ENCODE measurements around the gene TGFBR3.

Gene TGFBR3

GRCh38 chr1:91819038-91819788 is 66.7 kb downstream of the TGFBR3 start:
- WGBS, 2 donors (ENCODE audit: extremely low coverage in 2 of 2, insufficient read length in 2 of 2, insufficient replicate concordance in 1 of 2) = no CpG with 5 or more reads among the region's 11 CpGs
- Histone ChIP-seq H3K79me1 (ENCODE audit: low read depth, low read length) (no peaks in the 10 kb centered on the region), H2AFZ (ENCODE audit: low read length) (no peak overlapping the region), H3K4me3 (ENCODE audit: low read length in 2 of 2) (no peak overlapping the region), H3K14ac (ENCODE audit: low read length) (no peak overlapping the region), H3K27ac (replicated peaks; ENCODE audit: low read length) (no peak overlapping the region), H2BK15ac (ENCODE audit: low read length) (no peak overlapping the region), H3K36me3 (replicated peaks in 1 of 2; ENCODE audit: control insufficient read depth in 2 of 2, insufficient read depth in 2 of 2, low read length in 2 of 2) (no peaks in the 10 kb centered on the region), H3K27me3 (ENCODE audit: control insufficient read depth in 3 of 3, insufficient read depth in 3 of 3, low read depth in 1 of 3, low read length in 3 of 3) (no peaks in the 10 kb centered on the region), H2BK120ac (ENCODE audit: low read depth, low read length) (no peak overlapping the region), H3K4ac (ENCODE audit: low read length) (no peak overlapping the region), H3K23ac (ENCODE audit: low read depth, low read length, poor library complexity) (no peak overlapping the region), H4K8ac (ENCODE audit: low read depth, low read length) (no peak overlapping the region), H2AK5ac (ENCODE audit: low read depth, low read length) (no peak overlapping the region), H3K4me1 (ENCODE audit: control insufficient read depth in 2 of 2, insufficient read depth in 1 of 2, low read depth in 1 of 2, low read length in 2 of 2) (peaks cover 9 to 16% of the 10 kb centered on the region in 2 donors), H4K91ac (ENCODE audit: low read depth, low read length, poor library complexity) (no peak overlapping the region), H2BK5ac (ENCODE audit: low read length) (no peak overlapping the region), H2BK12ac (ENCODE audit: low read length) (no peak overlapping the region), H3K18ac (ENCODE audit: low read length) (no peak overlapping the region), H3K9ac (ENCODE audit: low read depth, low read length, poor library complexity) (peak overlapping the region; percentile 25), H3K4me2 (ENCODE audit: insufficient read depth, low read length, poor library complexity, severe bottlenecking) (no peak overlapping the region), H3K9me3 (replicated peaks in 1 of 2; ENCODE audit: control insufficient read depth in 2 of 2, insufficient read depth in 1 of 2, low read depth in 1 of 2, low read length in 2 of 2) (no peaks in the 10 kb centered on the region)
- DNase-seq (ENCODE audit: low spot score) = no peak

- no CpG with 5 or more reads among the region's 1 CpG for WGBS, 2 donors (ENCODE audit: extremely low coverage in 2 of 2, insufficient read length in 2 of 2, insufficient replicate concordance in 1 of 2)
- H2AFZ ChIP-seq (ENCODE audit: low read length) = no peak overlapping the region
These were observed 67.3 kb downstream of the TGFBR3 start for GRCh38 chr1:91818713-91818975.

GRCh38 chr1:91817211-91817905 is 68.6 kb downstream of the TGFBR3 start:
- Histone ChIP-seq H2AFZ (ENCODE audit: low read length) (peak overlapping the region; percentile 12), H2BK120ac (ENCODE audit: low read depth, low read length) (no peak overlapping the region), H3K79me1 (ENCODE audit: low read depth, low read length) (no peaks in the 10 kb centered on the region), H2AK5ac (ENCODE audit: low read depth, low read length) (no peak overlapping the region), H3K23ac (ENCODE audit: low read depth, low read length, poor library complexity) (no peak overlapping the region), H2BK12ac (ENCODE audit: low read length) (no peak overlapping the region), H2BK15ac (ENCODE audit: low read length) (no peak overlapping the region), H2BK5ac (ENCODE audit: low read length) (no peak overlapping the region), H3K4me2 (ENCODE audit: insufficient read depth, low read length, poor library complexity, severe bottlenecking) (no peak overlapping the region), H3K9ac (ENCODE audit: low read depth, low read length, poor library complexity) (no peak overlapping the region), H3K18ac (ENCODE audit: low read length) (no peak overlapping the region), H3K4ac (ENCODE audit: low read length) (no peak overlapping the region), H3K9me3 (replicated peaks in 1 of 2; ENCODE audit: control insufficient read depth in 2 of 2, insufficient read depth in 1 of 2, low read depth in 1 of 2, low read length in 2 of 2) (no peaks in the 10 kb centered on the region), H3K14ac (ENCODE audit: low read length) (no peak overlapping the region), H3K36me3 (replicated peaks in 1 of 2; ENCODE audit: control insufficient read depth in 2 of 2, insufficient read depth in 2 of 2, low read length in 2 of 2) (no peaks in the 10 kb centered on the region), H3K27ac (replicated peaks; ENCODE audit: low read length) (no peak overlapping the region), H4K8ac (ENCODE audit: low read depth, low read length) (no peak overlapping the region), H3K4me3 (ENCODE audit: low read length in 2 of 2) (no peak overlapping the region), H3K27me3 (ENCODE audit: control insufficient read depth in 3 of 3, insufficient read depth in 3 of 3, low read depth in 1 of 3, low read length in 3 of 3) (no peaks in the 10 kb centered on the region), H4K91ac (ENCODE audit: low read depth, low read length, poor library complexity) (no peak overlapping the region), H3K4me1 (ENCODE audit: control insufficient read depth in 2 of 2, insufficient read depth in 1 of 2, low read depth in 1 of 2, low read length in 2 of 2) (peaks cover 9 to 16% of the 10 kb centered on the region in 2 donors)
- no peak for DNase-seq (ENCODE audit: low spot score)
- no CpG with 5 or more reads among the region's 5 CpGs for WGBS, 2 donors (ENCODE audit: extremely low coverage in 2 of 2, insufficient read length in 2 of 2, insufficient replicate concordance in 1 of 2)

More at GRCh38 chr1:91818713-91818975, 67.3 kb downstream of the TGFBR3 start:
- no peak overlapping the region for H3K9ac ChIP-seq (ENCODE audit: low read depth, low read length, poor library complexity)
- H3K18ac ChIP-seq (ENCODE audit: low read length) = no peak overlapping the region
- H3K4ac ChIP-seq (ENCODE audit: low read length) = no peak overlapping the region
- no peak overlapping the region for H2AK5ac ChIP-seq (ENCODE audit: low read depth, low read length)
- H3K4me3 ChIP-seq (ENCODE audit: low read length in 2 of 2) = no peak overlapping the region
- H3K27me3 ChIP-seq (ENCODE audit: control insufficient read depth in 3 of 3, insufficient read depth in 3 of 3, low read depth in 1 of 3, low read length in 3 of 3) = no peaks in the 10 kb centered on the region
- H3K4me2 ChIP-seq (ENCODE audit: insufficient read depth, low read length, poor library complexity, severe bottlenecking) = no peak overlapping the region
- peaks cover 9 to 16% of the 10 kb centered on the region in 2 donors for H3K4me1 ChIP-seq (ENCODE audit: control insufficient read depth in 2 of 2, insufficient read depth in 1 of 2, low read depth in 1 of 2, low read length in 2 of 2)
- no peaks in the 10 kb centered on the region for H3K9me3 ChIP-seq (replicated peaks in 1 of 2; ENCODE audit: control insufficient read depth in 2 of 2, insufficient read depth in 1 of 2, low read depth in 1 of 2, low read length in 2 of 2)
- H4K8ac ChIP-seq (ENCODE audit: low read depth, low read length) = no peak overlapping the region
- DNase-seq (ENCODE audit: low spot score) = no peak
- H4K91ac ChIP-seq (ENCODE audit: low read depth, low read length, poor library complexity) = no peak overlapping the region
- H3K23ac ChIP-seq (ENCODE audit: low read depth, low read length, poor library complexity) = no peak overlapping the region
- no peak overlapping the region for H2BK5ac ChIP-seq (ENCODE audit: low read length)
- H3K27ac ChIP-seq (replicated peaks; ENCODE audit: low read length) = no peak overlapping the region
- no peak overlapping the region for H2BK120ac ChIP-seq (ENCODE audit: low read depth, low read length)
- H3K79me1 ChIP-seq (ENCODE audit: low read depth, low read length) = no peaks in the 10 kb centered on the region
- no peak overlapping the region for H2BK15ac ChIP-seq (ENCODE audit: low read length)
- H3K14ac ChIP-seq (ENCODE audit: low read length) = no peak overlapping the region
- H2BK12ac ChIP-seq (ENCODE audit: low read length) = no peak overlapping the region
- no peaks in the 10 kb centered on the region for H3K36me3 ChIP-seq (replicated peaks in 1 of 2; ENCODE audit: control insufficient read depth in 2 of 2, insufficient read depth in 2 of 2, low read length in 2 of 2)

GRCh38 chr1:91816031-91816430 is 69.9 kb downstream of the TGFBR3 start:
- H3K4me1 ChIP-seq (ENCODE audit: control insufficient read depth in 2 of 2, insufficient read depth in 1 of 2, low read depth in 1 of 2, low read length in 2 of 2) = peaks cover 10 to 16% of the 10 kb centered on the region in 2 donors
- no CpG with 5 or more reads among the region's 1 CpG for WGBS, 2 donors (ENCODE audit: extremely low coverage in 2 of 2, insufficient read length in 2 of 2, insufficient replicate concordance in 1 of 2)
- H3K14ac ChIP-seq (ENCODE audit: low read length) = no peak overlapping the region
- H4K91ac ChIP-seq (ENCODE audit: low read depth, low read length, poor library complexity) = no peak overlapping the region
- H2AK5ac ChIP-seq (ENCODE audit: low read depth, low read length) = no peak overlapping the region
- no peak overlapping the region for H3K18ac ChIP-seq (ENCODE audit: low read length)
- no peak overlapping the region for H3K4ac ChIP-seq (ENCODE audit: low read length)
- H2AFZ ChIP-seq (ENCODE audit: low read length) = no peak overlapping the region
- no peak overlapping the region for H2BK5ac ChIP-seq (ENCODE audit: low read length)
- no peaks in the 10 kb centered on the region for H3K79me1 ChIP-seq (ENCODE audit: low read depth, low read length)
- H2BK12ac ChIP-seq (ENCODE audit: low read length) = no peak overlapping the region
- H2BK15ac ChIP-seq (ENCODE audit: low read length) = no peak overlapping the region
- no peaks in the 10 kb centered on the region for H3K27me3 ChIP-seq (ENCODE audit: control insufficient read depth in 3 of 3, insufficient read depth in 3 of 3, low read depth in 1 of 3, low read length in 3 of 3)
- no peak overlapping the region for H3K27ac ChIP-seq (replicated peaks; ENCODE audit: low read length)
- no peak overlapping the region for H3K23ac ChIP-seq (ENCODE audit: low read depth, low read length, poor library complexity)
- H4K8ac ChIP-seq (ENCODE audit: low read depth, low read length) = no peak overlapping the region
- H3K4me2 ChIP-seq (ENCODE audit: insufficient read depth, low read length, poor library complexity, severe bottlenecking) = no peak overlapping the region
- no peak for DNase-seq (ENCODE audit: low spot score)
- H3K9me3 ChIP-seq (replicated peaks in 1 of 2; ENCODE audit: control insufficient read depth in 2 of 2, insufficient read depth in 1 of 2, low read depth in 1 of 2, low read length in 2 of 2) = no peaks in the 10 kb centered on the region
- no peaks in the 10 kb centered on the region for H3K36me3 ChIP-seq (replicated peaks in 1 of 2; ENCODE audit: control insufficient read depth in 2 of 2, insufficient read depth in 2 of 2, low read length in 2 of 2)
- no peak overlapping the region for H3K9ac ChIP-seq (ENCODE audit: low read depth, low read length, poor library complexity)
- no peak overlapping the region for H3K4me3 ChIP-seq (ENCODE audit: low read length in 2 of 2)
- no peak overlapping the region for H2BK120ac ChIP-seq (ENCODE audit: low read depth, low read length)

Measured in neuronal stem cell (in vitro differentiated cells).